DND-41 (cell line): ENCODE measurements around the gene TET1.

Source experiments
- CTCF ChIP-seq: IDR thresholded peaks from 2 replicates; pipeline ENCODE4 v1.5.1; 2012; ENCODE audit warnings: borderline replicate concordance, low read length, moderate library complexity, mild to moderate bottlenecking; ENCODE audit not compliant: poor library complexity, severe bottlenecking; ENCODE audit errors: extremely low read depth
- EZH2 ChIP-seq: IDR thresholded peaks from 3 replicates; pipeline ENCODE4 v1.6.1; 2012; ENCODE audit warnings: borderline replicate concordance, low read depth, mild to moderate bottlenecking, moderate library complexity, low read length, inconsistent platforms; ENCODE audit not compliant: severe bottlenecking

- no peak for TF ChIP-seq EZH2
- no peak for TF ChIP-seq CTCF
Measured at GRCh38 chr10:68735119-68735518, 175.0 kb downstream of the TET1 start.
